OCI-LY3 (cell line): ENCODE results near the gene DHDH.

ENCODE experiments used
- CTCF ChIP-seq: fragments of 200-600, 300-600 bp; sonication (generic); IDR thresholded peaks from 2 replicates; pipeline ENCODE4 v1.5.1; 2014; ENCODE audit warnings: antibody characterized with exemption, low read length, low read depth
- EZH2phosphoT487 ChIP-seq: fragments of 200-600 bp; shearing (Covaris generic); IDR thresholded peaks from 2 replicates; pipeline ENCODE4 v1.6.1; 2018; ENCODE audit warnings: antibody characterized with exemption, mixed run types, low read depth

- TF ChIP-seq CTCF (no peak), EZH2phosphoT487 (no peak)
Observed at GRCh38 chr19:48920949-48921348, 12.6 kb upstream of the DHDH start.
